Measurements from ENCODE around the gene ZNF546.

ZNF546 gene

GRCh38 chr19:40055832-40056504 lies 59.1 kb downstream of the ZNF546 start, which contains the start of gene ZNF780B:
TSS of gene ZNF780B (minus strand) at chr19:40056231. CDS start at chr19:40050332, 5,899 bp downstream.
- DNase-seq (ENCODE audit: low spot score) = peak; percentile 74

GRCh38 chr19:40056505-40056904 lies 59.6 kb downstream of the ZNF546 start:
- DNase-seq (ENCODE audit: low spot score) = no peak

GRCh38 chr19:40057166-40057565 lies 60.3 kb downstream of the ZNF546 start:
- no peak for DNase-seq (ENCODE audit: low spot score)

GRCh38 chr19:40059624-40060023 lies 62.8 kb downstream of the ZNF546 start:
- DNase-seq (ENCODE audit: low spot score) = no peak

GRCh38 chr19:40070058-40070457 lies 73.2 kb downstream of the ZNF546 start:
- no peak for DNase-seq (ENCODE audit: low spot score)

Measured in ecto neural progenitor cell (in vitro differentiated cells).